Activated CD4-positive, alpha-beta T cell treated with anti-CD3 and anti-CD28 coated beads, Interleukin-2, Interleukin-4, amounts not matched to agents 100 ng/mL and 50 ng/mL, durations not matched to agents 16 hours and 8 hours (primary cell): ENCODE measurements around the gene CAGE1.
"Not testable (repeated sequence)": the region's sequence is repeated elsewhere in the genome, so short reads cannot be mapped to it uniquely, and the experiment has no call there.

Experiments used
- DNase-seq: peaks from one replicate; pipeline ENCODE4 v3.0.0-alpha.2; 2020; ENCODE audit warnings: low spot score

The CAGE1 gene

DNA sequence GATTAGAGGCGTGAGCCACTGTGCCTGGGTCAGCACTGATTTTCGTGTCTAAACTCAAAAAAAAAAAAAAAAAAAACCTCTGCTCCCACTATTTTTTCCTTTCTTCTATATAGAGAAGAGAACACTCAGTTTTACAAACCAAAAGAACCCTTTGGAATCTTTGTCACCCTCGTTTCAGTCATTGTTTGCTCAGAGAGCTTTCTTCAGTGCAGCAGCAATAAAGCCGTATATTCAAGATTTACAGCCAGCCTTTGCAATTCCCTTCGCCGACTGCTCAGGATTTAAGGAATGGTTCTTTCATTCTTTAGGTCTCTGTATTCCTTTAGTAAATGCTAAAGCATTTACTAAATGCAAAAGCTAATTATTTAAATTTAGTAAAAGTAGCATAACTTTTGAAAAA is 20.2 kb upstream of the CAGE1 start:
- no peak for DNase-seq

DNA sequence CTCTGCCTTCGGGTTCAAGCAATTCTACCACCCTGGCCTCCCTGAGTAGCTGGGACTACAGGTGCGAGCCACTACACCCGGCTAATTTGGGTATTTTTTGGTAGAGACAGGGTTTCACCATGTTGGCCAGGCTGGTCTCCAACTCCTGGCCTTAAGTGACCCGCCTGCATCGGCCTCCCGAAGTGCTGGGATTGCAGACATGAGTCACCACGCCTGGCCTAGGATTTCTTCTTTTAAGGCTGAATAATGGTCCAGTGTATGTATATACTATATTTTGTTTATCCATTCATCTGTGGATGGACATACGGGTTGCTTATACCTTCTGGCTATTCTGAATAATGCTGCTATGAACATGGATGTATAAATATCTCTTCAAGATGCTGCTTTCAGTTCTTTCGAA is 17.2 kb upstream of the CAGE1 start:
- DNase-seq = no peak

DNA sequence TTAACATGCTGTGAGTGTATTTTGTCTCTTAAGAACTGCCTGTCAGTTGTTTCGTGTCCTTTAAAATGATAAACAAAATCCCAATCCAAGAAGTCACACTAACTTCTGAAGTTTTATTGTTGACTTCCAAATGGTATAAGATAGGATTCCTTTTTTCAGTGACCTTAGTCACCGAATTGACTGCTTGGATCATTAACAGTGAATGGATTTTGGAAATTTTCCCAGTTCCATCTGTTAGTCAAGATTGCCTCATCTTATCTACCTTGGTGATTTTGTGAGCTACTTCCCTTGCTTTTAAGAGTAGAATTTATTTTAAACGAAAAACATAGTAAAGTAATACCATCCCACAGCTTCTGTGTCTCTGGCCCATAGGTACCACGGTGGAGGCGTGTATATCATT is 15.0 kb upstream of the CAGE1 start:
- DNase-seq = no peak

DNA sequence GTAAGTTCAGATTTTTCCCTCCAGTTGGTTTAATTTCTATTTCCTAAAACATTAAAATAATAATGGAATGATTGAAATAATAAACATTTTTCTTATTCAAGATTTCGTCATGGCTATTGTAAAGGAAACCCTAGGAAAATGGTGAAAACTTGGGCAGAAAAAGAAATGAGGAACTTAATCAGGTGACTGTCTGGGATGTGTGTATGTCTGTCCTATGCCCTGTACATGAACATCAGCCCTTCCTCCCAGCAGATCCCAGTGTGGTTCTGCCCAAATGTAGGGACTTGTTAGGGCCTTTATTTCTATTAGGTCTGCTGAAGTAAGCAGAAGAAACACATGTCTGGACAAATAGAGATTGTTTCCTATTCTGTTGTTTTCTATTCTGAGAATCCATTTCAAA is 13.2 kb upstream of the CAGE1 start:
- no peak for DNase-seq

DNA sequence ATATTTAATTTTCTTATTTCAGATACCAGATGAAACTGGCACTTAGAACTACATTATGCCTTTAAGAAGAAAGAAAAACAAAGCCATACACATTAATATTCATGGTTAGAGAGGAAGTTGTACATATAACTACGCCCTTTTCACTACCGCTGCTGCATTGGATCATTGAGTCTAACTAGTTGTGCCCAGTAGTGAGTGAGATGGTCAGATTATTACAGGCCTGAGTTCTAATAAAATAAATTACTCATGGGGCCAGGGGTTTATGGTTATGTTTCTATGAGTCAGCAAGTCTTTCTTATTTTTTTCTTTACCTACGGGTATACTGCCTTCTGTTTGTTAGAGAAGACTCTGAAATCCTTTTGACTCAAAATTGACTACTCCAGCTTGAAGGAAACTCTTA is 11.5 kb upstream of the CAGE1 start:
- no peak for DNase-seq

DNA sequence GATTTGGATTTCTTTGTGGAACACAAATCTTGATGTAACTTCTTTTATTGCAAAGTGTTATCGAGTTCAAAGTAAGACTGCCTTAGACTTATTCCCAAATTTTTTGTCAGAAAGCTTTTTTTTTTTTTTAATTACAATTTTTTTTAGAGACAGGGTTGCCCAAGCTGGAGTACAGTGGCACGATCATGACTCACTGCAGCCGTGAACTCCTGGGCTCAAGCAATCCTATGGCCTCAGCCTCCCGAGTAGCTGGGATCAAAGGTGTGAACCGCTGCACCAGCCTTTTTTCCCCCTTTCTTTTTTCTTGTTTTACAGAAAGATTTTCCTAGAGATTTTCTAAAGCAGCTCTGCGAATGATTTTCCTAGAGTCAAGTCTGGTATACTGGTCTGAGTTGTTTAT is 2.9 kb upstream of the CAGE1 start:
- no peak for DNase-seq

DNA sequence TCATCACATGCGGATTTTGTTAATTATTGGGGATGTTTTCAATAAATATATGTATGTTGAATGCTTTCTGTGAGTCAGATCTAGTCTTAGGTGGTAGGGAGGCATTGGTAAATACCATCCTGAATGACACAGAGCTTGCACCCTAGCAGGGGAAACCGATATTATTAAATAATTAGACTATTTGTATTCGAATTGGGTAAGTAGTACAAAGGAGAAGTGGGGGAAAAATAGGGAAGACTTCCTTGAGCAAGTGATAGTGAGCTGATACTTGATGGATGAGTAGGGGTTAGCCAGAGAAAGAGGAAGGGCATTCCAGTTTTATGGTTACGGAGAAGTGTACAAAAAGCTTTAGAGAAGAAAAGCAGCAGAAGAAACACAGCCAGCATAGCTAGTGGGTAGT is 1.6 kb upstream of the CAGE1 start:
- DNase-seq = no peak

DNA sequence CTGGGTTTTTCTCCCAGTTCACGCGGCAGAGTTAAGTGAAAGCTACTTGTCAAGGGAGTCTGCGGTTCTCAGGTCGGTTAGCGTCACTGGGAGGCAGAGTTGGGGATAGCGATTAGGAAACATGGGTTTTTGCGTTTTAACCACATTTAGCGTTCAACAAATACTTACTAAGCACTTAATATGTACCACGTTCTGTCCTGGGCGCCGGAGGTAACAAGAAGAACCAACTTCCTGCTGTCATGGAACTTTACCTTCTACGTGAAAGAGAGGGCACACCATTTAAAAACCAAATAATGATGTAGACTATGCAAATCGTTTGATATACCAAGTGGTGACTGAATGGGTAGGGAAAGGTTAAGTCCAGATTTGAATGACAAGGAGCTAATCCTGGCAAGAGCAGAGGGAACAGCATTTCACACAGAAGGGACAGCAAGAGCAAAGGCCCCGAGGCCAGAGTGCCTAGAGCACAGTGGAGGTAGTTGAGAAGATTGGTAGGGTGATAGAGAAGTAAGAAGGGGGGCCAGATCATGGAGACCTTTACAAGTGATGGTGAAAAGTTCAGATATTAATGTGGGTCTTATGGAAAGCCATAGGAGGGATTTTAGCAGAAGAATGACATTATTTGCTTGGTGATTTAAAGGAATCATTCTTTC is 810 bp upstream of the CAGE1 start:
- DNase-seq = no peak

DNA sequence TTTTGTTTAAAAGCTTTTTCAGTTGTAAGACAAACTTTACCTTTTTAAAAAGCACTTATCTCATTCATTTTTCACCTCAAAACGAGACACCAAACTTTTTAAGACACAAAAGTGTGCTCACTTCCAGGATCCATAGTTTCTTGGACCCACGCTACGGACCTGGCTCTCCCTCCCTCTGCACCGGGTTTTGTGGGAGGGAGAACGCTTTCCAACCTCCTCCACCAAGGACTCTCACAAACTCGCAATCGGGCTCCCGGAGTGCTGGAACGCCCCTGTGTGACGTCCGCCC is 436 bp downstream of the CAGE1 start:
- peak; percentile 78 for DNase-seq

DNA sequence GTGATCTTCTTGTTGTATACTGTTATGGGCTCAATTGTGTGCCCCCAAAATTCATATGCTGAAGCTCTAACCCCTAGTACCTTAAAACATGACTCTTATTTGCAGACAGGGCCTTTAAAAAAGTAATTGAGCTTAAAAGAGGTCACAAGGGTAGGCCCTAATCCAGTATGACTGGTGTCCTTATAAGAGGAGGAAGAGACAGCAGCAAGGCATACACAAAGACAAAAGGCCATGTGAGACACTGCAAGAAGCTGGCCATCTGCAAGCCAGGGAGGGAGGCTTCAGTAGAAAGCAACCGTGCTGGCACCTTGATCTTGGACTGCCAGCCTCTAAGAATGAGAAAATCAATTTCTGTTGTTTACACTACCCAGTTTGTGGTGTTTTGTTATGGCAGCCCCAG is 8.4 kb downstream of the CAGE1 start:
- DNase-seq = no peak

DNA sequence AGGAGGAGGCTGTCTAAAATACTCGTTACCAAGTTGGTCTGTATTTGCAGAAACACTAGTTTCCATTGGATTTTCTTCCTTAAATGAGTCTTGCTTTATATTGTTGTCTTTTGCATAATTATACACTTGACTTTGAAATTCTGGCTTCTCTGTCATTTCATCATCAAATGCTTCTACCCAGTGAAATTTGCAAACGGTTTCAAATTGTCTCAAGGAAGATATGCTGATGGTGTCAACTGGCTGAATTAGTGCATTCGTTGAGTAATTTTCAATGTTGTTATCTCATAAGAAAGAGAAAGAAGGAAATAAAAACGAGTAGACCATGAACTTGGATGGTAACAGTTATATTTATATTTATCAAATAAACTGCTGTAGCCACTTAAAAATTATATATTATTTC is 10.8 kb downstream of the CAGE1 start:
- DNase-seq = no peak

DNA sequence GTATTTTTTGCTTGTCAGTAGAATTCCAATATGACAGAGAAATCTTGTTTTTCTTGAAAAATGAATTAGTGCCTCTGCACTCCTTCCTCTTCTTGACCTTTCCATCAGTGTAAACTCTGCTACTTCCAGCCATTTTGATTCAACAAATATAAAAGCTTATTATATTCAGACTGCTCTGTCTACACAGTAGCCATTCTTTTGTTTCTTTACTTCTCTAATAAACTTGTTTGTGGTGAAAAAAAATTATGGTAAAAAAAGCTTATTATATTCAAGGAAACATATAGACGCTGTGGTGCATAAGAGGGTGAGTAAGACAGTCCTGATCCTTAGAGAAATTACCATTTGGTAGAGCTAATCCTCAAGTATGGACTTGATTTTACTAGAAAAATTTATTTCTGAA is 11.6 kb downstream of the CAGE1 start:
- DNase-seq = no peak

DNA sequence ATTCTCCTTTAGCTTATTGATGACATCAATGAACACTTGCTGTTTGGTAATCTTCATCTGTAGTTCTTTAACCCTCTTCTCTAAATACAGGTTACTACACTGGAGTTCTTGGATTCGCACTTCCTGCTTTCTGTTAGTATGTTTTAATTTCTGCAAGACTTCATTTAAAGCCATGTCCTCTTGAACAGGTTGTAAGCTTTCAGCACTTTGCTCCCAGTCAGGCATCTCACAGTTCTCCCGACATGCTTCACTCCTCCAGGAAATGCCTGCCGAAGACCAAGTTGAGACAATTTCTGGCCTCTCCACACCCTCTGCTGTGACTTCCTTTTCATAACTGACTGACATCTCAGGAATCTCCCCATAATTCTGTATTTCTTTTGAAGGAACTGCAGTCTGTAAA is 15.8 kb downstream of the CAGE1 start:
- no peak for DNase-seq

DNA sequence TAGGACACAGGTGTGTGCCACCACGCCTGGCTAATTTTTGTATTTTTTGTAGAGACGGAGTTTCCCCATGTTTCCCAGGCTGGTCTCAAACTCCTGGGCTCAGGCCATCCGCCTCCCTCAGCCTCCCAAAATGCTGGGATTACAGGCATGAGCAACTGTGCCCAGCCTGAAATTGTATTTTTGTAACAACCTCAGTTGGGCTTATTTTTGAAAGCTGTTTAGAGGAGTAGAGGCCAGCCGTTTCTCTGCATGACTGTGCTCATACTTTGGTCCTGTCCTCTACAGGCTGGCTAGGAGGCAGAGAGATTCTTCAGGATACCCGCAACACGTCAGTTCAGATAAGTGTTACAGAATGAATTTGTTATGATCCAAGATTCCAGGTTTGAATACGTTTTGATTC is 22.1 kb downstream of the CAGE1 start:
- DNase-seq = no peak

DNA sequence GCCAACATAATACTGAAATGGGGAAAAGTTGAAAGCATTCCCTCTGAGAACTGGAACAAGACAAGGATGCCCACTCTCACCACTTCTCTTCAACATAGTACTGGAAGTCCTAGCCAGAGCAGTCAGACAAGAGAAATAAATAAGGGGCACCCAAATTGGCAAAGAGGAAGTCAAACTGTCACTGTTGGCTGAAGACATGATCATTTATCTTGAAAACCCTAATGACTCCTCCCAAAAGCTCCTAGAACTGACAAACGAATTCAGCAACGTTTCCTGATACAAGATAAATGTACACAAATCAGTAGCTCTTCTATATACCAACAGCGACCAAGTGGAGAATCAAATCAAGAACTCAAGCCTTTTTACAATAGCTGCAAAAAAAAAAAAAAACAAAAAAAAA is 37.6 kb downstream of the CAGE1 start:
- DNase-seq = not testable (repeated sequence)

DNA sequence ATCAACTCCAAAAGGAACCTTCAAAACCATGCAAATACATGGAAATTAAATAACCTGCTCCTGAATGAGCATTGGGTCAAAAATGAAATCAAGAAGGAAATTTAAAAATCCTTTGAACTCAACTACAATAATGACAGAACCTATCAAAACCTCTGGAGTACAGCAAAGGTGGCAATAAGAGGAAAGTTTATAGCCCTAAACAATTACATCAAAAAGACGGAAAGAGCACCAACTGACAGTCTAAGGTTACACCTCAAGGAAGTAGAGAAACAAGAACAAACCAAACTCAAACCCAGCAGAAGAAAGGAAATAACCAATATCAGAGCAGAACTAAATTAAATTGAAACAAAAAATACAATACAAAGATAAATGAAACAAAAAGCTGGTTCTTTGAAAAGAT is 39.0 kb downstream of the CAGE1 start:
- not testable (repeated sequence) for DNase-seq

DNA sequence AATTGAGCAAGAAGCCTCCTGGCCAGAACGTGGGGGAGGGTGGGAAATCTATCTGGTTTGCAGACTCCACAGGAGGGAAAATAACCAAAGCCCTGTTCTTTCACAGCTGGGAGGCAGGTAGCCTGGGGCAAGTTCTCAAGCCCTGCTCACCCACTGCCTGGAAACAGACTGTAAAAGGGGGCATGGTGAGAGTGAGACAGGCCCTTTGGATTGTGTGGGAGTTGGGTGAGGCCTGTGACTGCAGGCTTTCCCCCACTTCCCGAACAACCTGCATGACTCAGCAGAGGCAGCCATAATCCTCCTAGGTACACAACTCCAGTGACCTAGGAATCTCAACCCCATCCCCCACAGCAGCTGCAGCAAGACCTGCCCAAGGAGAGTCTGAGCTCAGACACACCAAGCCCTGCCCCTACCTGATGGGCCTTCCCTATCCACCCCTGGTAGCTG is 42.0 kb downstream of the CAGE1 start:
- DNase-seq = not testable (repeated sequence)

DNA sequence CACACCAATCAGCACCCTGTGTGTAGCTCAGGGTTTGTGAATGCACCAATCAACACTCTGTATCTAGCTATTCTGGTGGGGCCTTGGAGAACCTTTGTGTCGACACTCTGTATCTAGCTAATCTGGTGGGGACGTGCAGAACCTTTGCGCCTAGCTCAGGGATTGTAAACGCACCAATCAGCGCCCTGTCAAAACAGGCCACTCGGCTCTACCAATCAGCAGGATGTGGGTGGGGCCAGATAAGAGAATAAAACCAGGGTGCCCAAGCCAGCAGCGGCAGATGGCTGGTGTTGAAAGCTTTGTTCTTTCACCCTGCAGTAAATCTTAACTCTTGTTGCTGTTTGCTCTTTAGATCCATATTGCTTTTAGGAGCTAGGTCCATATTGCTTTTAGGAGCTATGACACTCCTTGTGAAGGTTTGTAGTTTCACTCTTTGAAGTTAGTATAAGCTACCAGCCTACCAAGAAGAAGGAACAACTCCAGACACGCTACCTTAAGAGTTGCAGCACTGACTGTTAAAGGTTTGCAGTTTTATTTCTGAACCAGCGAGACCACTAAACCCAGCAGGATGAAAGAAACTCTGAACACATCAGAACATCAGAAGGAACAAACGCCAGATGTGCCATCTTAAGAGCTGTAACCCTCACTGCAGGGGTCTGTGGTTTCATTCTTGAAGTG is 44.6 kb downstream of the CAGE1 start:
- DNase-seq = not testable (repeated sequence)

DNA sequence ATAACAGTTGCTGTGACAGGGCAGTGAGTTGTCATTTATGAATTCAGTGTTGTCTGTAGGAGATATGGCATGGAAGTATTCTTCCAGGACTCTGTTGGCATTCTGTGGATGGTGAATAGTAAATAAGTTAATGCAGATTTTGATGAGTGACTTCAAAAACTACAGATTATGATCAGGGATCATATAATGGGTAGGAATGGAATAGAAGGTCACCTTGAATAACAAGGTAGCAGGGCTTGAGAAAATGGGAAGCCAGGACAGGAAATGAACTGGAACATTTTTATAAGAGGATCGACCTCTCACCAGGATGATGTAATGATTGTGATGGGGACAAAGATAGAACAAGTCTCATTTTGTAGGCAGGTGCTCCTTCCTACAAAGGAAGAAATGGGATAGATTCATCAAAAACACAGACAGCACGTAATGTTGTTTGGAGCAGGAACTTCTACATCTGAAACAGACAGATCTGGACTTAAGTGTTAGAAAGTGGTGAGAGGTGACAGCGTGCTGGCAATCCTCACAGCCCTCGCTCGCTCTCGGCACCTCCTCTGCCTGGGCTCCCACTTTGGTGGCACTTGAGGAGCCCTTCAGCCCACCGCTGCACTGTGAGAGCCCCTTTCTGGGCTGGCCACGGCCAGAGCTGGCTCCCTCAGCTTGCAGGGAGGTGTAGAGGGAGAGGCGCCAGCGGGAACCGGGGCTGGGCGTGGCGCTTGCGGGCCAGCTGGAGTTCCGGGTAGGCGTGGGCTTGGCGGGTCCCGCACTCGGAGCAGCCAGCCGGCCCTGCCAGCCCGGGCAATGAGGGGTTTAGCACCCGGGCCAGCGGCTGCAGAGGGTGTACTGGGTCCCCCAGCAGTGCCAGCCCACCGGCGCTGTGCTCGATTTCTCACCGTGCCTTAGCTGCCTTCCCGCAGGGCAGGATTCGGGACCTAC is 45.7 kb downstream of the CAGE1 start:
- no peak for DNase-seq

DNA sequence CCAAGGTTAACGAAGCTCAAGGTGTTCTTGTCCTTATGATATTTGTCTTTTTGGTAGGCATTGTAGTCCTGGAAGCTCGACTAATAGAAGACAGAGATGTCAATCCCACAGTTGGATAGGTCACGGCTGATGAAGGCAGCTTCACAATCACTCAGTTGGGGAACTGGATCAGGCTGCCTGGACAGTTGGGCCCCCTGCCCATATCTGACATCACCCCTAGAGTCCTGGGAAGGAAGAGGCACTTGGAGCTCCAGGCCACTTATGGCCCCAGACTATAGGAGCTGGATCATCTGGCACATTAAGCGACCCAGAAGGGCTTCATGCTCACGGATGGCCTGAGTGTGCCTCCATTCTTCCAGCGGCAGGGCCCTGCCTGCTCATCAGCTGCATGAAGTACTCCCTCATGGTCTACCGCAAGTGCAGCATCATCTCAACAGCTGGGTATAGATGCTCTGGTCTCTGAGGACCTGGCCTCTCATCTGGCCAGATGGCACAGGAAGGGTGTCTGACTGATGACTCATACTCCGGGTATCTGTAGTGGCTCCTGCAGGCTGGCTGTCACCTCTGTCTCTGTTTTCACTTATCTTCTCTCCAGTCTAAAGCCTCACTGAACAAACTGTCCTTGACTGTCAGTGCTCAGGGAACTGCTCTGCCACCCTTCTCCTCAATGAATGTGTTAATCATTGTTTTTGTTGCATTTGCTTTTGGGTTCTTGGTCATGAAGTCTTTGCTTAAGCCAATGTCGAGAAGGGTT is 47.4 kb downstream of the CAGE1 start:
- peak; percentile 12 for DNase-seq

DNA sequence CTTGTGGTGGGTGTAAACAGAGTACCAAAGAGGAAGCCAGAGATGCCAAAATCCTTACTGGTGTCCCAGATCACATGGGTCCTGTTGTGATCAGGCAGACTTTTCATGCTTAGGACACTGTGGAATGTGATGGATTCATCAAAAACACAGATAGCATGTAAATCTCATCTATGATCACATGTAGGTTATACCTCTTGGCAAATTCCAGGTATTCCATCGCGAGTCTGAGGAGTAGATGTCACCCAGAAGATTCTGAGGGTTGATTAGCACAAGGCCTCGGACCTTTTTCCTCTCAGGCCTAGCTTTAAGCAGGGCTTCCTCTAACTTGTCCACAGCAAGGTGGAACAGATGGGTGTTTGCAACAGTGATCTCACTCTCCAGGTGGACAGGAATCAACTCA is 48.3 kb downstream of the CAGE1 start:
- DNase-seq = no peak

DNA sequence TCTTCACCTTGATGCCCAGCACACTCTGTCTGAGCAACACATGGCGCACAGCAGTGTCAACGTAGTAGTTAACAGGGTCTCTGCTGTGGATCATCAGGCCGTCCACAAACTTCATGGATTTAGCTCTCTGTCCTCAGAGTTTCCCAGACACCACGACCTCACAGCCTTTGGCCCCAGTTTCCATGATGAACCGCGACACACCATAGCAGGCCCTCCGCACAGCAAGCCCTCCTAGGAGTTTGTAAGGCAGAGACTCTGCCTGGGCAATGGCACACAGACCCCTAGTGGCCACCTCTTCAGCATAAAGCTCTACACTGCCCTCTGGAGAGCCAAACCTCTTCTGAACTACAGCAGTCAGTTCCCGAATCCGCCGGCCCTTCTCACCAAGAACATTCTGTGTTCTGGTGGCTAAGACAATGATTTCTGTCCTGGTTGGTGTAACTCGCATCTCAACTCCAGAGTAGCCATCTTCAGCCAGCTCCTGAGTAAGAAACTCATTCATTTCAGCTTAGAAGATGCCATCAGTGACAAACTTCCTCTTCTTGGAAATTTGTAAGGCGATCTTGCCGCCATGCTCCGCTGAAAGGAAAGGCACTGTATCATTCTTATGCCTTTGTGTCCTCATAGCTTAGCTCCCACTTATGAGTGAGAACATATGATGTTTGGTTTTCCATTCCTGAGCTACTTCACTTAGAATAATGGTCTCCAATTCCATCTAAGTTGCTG is 50.4 kb downstream of the CAGE1 start:
- DNase-seq = not testable (repeated sequence)
